Activated B cell treated with CpG ODN at 0.5 μM for 24 hours (primary cell): Measurements from ENCODE around the gene PPIL1. TPM values are rescaled to one million over a fixed set of nuclear protein-coding genes. Genes with fewer than 3 reads are reported as not detected.
A peak's percentile ranks its signal among the peaks of the same experiment; 100 is the strongest.

ENCODE experiments used
- ATAC-seq: fragments of 200-7000 bp; cut with Tn5 transposase; one replicate; pipeline ENCODE4 v1.10.0; 2021; ENCODE audit warnings: low read depth, mild to moderate bottlenecking, moderate library complexity
- CTCF ChIA-PET: fragments of 350-600 bp; sonication (Branson Sonifier 250); formaldehyde crosslinking; loops from one replicate; lab custom pipeline; 2021; ENCODE audit warnings: antibody characterized with exemption; lab: Charles Lee
- POLR2A ChIA-PET: fragments of 350-600 bp; sonication (Branson Sonifier 250); formaldehyde crosslinking; loops from one replicate; lab custom pipeline; 2021; ENCODE audit warnings: antibody characterized with exemption; lab: Charles Lee
- DNase-seq: peaks from one replicate; pipeline ENCODE4 v3.0.0; 2022
- H3K27ac Mint-ChIP-seq: one replicate; pipeline ENCODE4 v1.8.0; 2020; ENCODE audit warnings: mixed read lengths
- H3K27me3 Mint-ChIP-seq: one replicate; pipeline ENCODE4 v1.8.0; 2021; ENCODE audit warnings: mixed read lengths
- H3K36me3 Mint-ChIP-seq: one replicate; pipeline ENCODE4 v1.8.0; 2021; ENCODE audit warnings: low read depth, mixed read lengths
- H3K4me1 Mint-ChIP-seq: one replicate; pipeline ENCODE4 v1.8.0; 2021; ENCODE audit warnings: mixed read lengths
- H3K4me3 Mint-ChIP-seq: one replicate; pipeline ENCODE4 v1.8.0; 2020; ENCODE audit warnings: mild to moderate bottlenecking, mixed read lengths
- H3K9me3 Mint-ChIP-seq: one replicate; pipeline ENCODE4 v1.8.0; 2020; ENCODE audit warnings: mixed read lengths
- CTCF ChIP-seq: fragments of 200-600 bp; IDR thresholded peaks from one replicate; pipeline ENCODE4 v1.8.0; 2022; ENCODE audit warnings: antibody characterized with exemption, mild to moderate bottlenecking
- intact Hi-C: fragments of 100-400 bp; cut with micrococcal nuclease; formaldehyde crosslinking; loops from one replicate; pipeline ENCODE4 v1.15.1; 2024
- total RNA-seq: library from RNA; stranded (reverse); gene quantifications from 2 replicates; pipeline ENCODE4 v1.2.3, GENCODE V29; 2022

The PPIL1 gene
- total RNA-seq, 1 donor from 2014 or later, result 23.4 TPM

- H3K4me3 Mint-ChIP-seq, result no peak overlapping the region
- ChIA-PET CTCF (interaction anchor here (0.7 to 4.6 kb wide), 18 partner anchors 9 to 329 kb away, joined by 3 to 34 read pairs (median 6); partner anchors contain the start of gene PPIL1), POLR2A (interaction anchor here (1.7 to 3.2 kb wide), 2 partner anchors 10 to 326 kb away, joined by 5 to 49 read pairs; partner anchors contain the start of gene PPIL1)
- no peak overlapping the region for H3K27ac Mint-ChIP-seq
- no peak for ATAC-seq
- intact Hi-C loops, result loop anchor here (1.0 to 5.0 kb wide), 11 partner anchors 9 to 326 kb away; partner anchors contain the start of gene MTCH1
- no peaks in the 10 kb centered on the region for H3K9me3 Mint-ChIP-seq
- peaks cover 30% of the 10 kb centered on the region for H3K4me1 Mint-ChIP-seq
- no peak for DNase-seq
- no peak for TF ChIP-seq CTCF
- no peaks in the 10 kb centered on the region for H3K36me3 Mint-ChIP-seq
- H3K27me3 Mint-ChIP-seq, result no peaks in the 10 kb centered on the region
These were observed 10.0 kb upstream of the PPIL1 start for GRCh38 chr6:36884610-36885009.

- no peak for ATAC-seq
- POLR2A ChIA-PET, result interaction anchor here (0.6 to 3.1 kb wide), 21 partner anchors 11 to 1402 kb away, joined by 3 to 49 read pairs (median 4); partner anchors contain the start of genes C6orf89, CDKN1A, FGD2 and MTCH1
- Mint-ChIP-seq H3K4me1 (peaks cover 27% of the 10 kb centered on the region), H3K27me3 (no peaks in the 10 kb centered on the region), H3K4me3 (peak overlapping the region; percentile 98), H3K36me3 (peaks cover 33% of the 10 kb centered on the region), H3K27ac (peak overlapping the region; percentile 99), H3K9me3 (no peaks in the 10 kb centered on the region)
- no peak for TF ChIP-seq CTCF
- CTCF ChIA-PET, result interaction anchor here (0.9 to 3.8 kb wide), 9 partner anchors 10 to 335 kb away, joined by 3 to 34 read pairs (median 4); partner anchors contain the start of gene C6orf89
- no peak for DNase-seq
- intact Hi-C loops, result loop anchor here (1.0 kb wide), 1 partner anchor 10 kb away; the partner anchor contains the start of gene C6orf89
These were observed 639 bp upstream of the PPIL1 start for GRCh38 chr6:36875250-36875633.

- ChIA-PET CTCF (interaction anchor here (1.0 to 3.8 kb wide), 9 partner anchors 11 to 336 kb away, joined by 3 to 34 read pairs (median 5); partner anchors contain the start of gene C6orf89), POLR2A (interaction anchor here (0.5 to 3.1 kb wide), 15 partner anchors 8 to 1144 kb away, joined by 3 to 49 read pairs (median 4); partner anchors contain the start of genes C6orf89, FGD2, MTCH1 and TBC1D22B)
- no peaks in the 10 kb centered on the region for H3K9me3 Mint-ChIP-seq
- H3K4me1 Mint-ChIP-seq, result peaks cover 27% of the 10 kb centered on the region
- H3K27me3 Mint-ChIP-seq, result no peaks in the 10 kb centered on the region
- intact Hi-C loops, result no loop called here
- H3K27ac Mint-ChIP-seq, result peak overlapping the region; percentile 99
- no peak for TF ChIP-seq CTCF
- peak overlapping the region; percentile 98 for H3K4me3 Mint-ChIP-seq
- H3K36me3 Mint-ChIP-seq, result peaks cover 42% of the 10 kb centered on the region
- no peak for DNase-seq
- no peak for ATAC-seq
These were observed 776 bp downstream of the PPIL1 start for GRCh38 chr6:36873612-36874442.

- TF ChIP-seq CTCF, result no peak
- intact Hi-C loops, result no loop called here
- Mint-ChIP-seq H3K9me3 (no peaks in the 10 kb centered on the region), H3K4me1 (peaks cover 27% of the 10 kb centered on the region), H3K4me3 (peak overlapping the region; percentile 98), H3K27ac (peak overlapping the region; percentile 99), H3K27me3 (no peaks in the 10 kb centered on the region), H3K36me3 (peaks cover 47% of the 10 kb centered on the region)
- ATAC-seq (no peak), DNase-seq (no peak)
- POLR2A ChIA-PET, result interaction anchor here (1.3 to 3.1 kb wide), 2 partner anchors 12 to 13 kb away, joined by 3 to 49 read pairs; partner anchors contain the start of gene C6orf89
- CTCF ChIA-PET, result interaction anchor here (1.1 to 1.8 kb wide), 3 partner anchors 107 to 337 kb away, joined by 3 to 6 read pairs (median 5); no protein-coding TSS in a partner anchor
These were observed 1.5 kb downstream of the PPIL1 start for GRCh38 chr6:36873115-36873514.

GRCh38 chr6:36871686-36872085 lies 2.9 kb downstream of the PPIL1 start:
- H3K9me3 Mint-ChIP-seq, result no peaks in the 10 kb centered on the region
- POLR2A ChIA-PET, result no interaction called here
- DNase-seq (no peak), ATAC-seq (no peak)
- intact Hi-C loops, result no loop called here
- H3K27ac Mint-ChIP-seq, result no peak overlapping the region
- H3K4me1 Mint-ChIP-seq, result peaks cover 28% of the 10 kb centered on the region
- peaks cover 61% of the 10 kb centered on the region for H3K36me3 Mint-ChIP-seq
- CTCF ChIA-PET, result interaction anchor here (0.7 kb wide), 1 partner anchor 36 kb away, joined by 3 read pairs; no protein-coding TSS in a partner anchor
- no peak for TF ChIP-seq CTCF
- H3K27me3 Mint-ChIP-seq, result no peaks in the 10 kb centered on the region
- H3K4me3 Mint-ChIP-seq, result no peak overlapping the region
